Small intestine (tissue), 4 donors: Measurements from ENCODE around the gene AP3B1. TPM values are rescaled to one million over a fixed set of nuclear protein-coding genes. Genes with fewer than 3 reads are reported as not detected.

Experiments used
- polyA plus RNA-seq, 4 donors: library from polyadenylated mRNA; stranded (reverse) in 3 of 4; unstranded in 1 of 4; fragments of 200-250 nt in 3 of 4; fragments of 120-200 nt in 1 of 4; gene quantifications; one replicate each; pipeline versions ENCODE4 v1.2.1 to v1.2.3, GENCODE V29; 2013
- donor health status: healthy with polysubstance abuse.
- donor health status: Bipolar disorder and iron deficiency.
- donor health status: healthy.

Gene AP3B1
- polyA plus RNA-seq, 4 donors, result 22.6 to 38.0 (median 30.6) TPM

Other genes with a start within 250 kb of the AP3B1 start
- gene SCAMP1, start 65.9 kb upstream of the AP3B1 start, polyA plus RNA-seq, result 10 to 100 TPM in 2 of 4 donors, 1 to 10 TPM in 2; 3.5 to 24.5 (median 7.7) TPM